ENCODE results near the gene P2RY1.

The P2RY1 gene

GRCh38 chr3:152834776-152835600 is at the start of gene P2RY1:
TSS of gene P2RY1 (plus strand) at chr3:152835131. CDS start at chr3:152835783, 652 bp downstream.
- DNase-seq (ENCODE audit: low spot score): peak; percentile 60

GRCh38 chr3:152786977-152787681 is 47.8 kb upstream of the P2RY1 start:
- DNase-seq (ENCODE audit: low spot score): no peak

DNA sequence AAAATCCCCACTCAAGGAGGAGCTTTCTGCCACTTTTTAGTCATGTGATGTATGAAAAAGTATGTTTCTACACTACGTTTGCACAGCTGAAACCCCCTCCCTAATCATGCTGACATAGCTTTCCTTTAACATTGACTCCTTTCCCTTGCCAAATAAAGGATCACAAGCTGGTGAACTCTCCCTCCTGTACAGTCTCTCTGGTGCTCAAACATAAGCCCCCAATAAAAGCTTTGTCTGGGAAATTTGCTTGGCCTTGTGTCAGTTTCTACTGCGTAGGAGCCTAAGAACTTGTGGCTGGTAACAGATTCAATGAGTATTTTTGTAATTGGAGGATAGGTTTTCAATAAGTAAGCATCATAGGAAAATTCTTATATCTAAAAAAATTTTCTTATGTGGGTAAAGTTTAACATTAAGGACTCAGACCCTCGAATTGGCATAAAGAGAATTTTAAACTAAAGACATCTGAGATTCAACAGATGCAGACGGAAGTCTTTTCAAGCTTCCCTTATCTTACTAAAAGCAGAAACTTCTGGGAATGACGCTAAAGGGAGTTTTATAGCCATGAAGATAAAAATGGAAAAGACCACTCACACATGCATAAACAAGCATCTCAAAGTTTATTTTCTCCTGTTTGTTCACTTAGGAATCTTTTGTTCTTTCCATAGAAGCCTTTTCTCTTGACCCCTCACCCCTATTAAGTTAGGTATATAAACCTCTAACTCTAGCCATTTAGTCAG is 44.1 kb upstream of the P2RY1 start:
- DNase-seq (ENCODE audit: low spot score): no peak

DNA sequence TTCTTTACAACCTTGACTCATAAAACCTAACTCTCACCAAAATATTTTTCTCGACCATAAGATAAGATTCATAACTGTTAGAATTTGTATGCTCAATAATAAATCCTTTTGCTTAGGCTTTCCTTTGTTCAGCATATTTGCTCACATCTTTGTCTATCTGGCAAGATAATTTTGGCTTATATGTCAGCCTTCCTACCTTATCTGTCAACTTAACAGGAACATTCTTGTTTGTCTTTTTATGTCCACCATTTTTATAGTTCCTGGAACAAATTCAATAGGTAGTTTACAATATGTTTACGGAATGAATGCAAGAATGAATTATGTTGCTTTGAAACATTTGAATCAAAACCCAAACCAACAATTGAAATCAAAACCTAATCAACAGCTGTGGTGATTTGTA is 41.0 kb upstream of the P2RY1 start:
- no peak for DNase-seq (ENCODE audit: low spot score)

DNA sequence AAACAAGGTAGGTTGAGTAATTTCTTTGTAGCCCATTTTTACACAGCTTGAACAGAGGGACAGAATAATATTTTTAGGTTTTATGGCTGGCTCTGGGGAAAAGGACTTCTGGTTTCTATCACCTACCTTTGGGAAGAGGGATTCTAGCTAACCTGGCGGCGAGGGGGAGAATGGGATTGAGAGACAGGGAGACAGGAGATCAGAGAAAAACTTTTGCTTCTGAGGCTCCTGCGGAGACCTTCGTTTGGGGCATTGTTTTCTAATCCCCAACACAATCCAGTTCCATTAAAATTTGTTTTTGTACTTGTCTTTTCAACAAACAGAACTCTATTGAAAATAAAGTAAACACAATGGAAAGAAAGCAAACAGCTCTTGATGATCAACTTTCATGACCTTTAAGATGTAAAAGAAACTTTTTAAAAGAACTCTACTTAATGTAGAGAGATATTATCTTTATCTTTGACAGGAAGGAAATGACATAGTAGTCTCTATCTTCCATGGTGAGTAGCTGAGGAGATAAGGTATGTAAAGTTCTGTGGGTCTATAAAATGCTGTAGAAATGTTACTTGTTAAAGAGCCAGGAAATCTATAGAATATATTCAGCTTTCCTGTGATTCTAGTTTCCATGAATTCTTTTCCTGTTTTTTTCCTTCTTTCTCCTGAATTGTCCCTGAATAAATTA is 37.0 kb upstream of the P2RY1 start:
- no peak for DNase-seq (ENCODE audit: low spot score)

DNA sequence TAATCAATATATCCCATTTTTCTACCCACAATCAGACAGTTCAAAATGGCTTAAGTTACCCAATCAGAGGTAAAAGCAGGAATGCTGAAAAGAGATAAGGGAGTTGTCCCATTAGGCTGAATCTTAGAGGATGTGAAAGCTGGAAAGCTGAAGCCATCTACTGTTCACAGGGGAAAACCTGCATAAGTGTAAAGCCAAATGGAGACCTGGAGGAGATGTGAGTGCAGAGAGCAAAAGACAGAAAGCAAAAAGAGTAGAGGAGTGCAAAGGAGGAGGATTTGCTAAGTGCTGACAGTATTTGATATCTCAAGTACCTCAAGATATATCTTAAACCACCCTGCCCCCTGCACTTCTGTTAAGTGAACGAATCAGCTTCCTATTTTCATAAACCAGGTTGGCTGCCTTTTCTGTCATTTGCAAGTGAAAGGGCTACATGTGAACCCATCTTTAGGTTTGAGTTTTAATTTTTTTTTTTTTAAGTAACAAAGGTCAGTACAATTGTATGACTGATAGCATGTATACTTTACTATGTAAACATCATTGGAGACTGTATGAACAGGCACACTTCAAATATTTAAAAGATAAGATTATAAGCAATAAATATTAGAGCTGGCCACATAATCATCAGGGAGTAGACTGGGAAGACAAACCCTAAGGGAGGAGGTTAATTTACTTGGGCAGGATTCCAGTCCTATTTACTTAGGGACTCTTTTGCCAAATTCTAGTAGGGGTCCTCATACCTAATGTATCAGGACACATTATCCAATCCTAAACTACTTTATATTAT is 22.8 kb upstream of the P2RY1 start:
- DNase-seq (ENCODE audit: low spot score): no peak

DNA sequence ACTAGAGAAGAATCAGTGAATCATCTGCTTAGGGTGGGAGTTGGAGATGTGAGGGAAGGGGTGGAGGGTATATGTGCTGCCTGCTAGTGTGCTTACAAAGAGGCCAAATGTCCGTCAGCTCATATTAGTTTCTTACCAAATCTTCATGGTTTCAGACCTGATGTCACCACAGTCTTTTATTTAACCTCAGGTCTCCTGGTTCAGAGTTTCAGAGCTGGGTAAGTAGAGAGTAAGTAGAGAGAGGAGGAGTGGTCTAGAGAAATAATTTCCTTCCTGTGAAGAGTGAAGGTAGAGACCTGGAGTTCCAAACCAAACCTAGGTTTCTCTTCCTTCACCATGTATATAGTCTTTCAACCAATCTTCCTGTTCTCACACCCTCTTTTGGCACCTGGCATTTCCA is 17.5 kb upstream of the P2RY1 start:
- DNase-seq (ENCODE audit: low spot score): no peak

DNA sequence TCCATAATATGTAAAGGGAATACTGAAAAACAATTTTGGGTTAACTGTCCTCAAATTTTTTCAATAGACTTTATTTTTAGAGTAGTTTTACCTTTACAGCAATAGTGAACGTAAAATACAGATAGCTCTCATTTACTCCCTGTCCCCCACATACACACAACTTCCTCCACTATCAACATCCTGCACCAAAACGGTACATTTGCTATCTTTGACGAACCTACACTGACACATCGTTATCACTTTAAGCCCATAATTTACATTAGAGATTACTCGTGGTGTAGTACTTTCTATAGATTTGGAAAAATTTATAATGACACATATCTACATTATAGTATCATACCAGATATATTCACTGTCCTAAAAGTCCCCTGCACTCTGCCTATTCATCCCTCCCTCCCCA is 16.9 kb upstream of the P2RY1 start:
- DNase-seq (ENCODE audit: low spot score): no peak

DNA sequence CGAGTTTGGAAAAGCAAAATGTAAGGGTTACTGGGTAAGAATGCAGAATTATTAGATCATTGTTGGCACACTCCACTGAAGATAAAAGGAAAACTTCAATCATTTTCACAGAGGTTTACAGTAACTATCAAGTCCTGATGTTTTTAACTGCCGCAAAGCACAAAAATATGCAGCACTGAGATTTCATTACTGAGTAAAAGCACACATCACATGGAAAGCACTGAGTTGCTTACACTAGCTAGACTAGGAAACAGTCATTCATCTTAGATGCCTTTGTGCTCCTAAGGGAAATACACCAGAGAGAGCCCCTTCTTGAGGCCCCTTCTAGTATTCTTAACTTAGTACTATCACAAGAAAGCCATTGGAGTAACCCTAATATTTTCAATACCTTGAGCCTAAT is 11.8 kb upstream of the P2RY1 start:
- no peak for DNase-seq (ENCODE audit: low spot score)

GRCh38 chr3:152823781-152824180 is 11.2 kb upstream of the P2RY1 start:
- DNase-seq (ENCODE audit: low spot score): no peak

GRCh38 chr3:152825566-152825965 is 9.4 kb upstream of the P2RY1 start:
- no peak for DNase-seq (ENCODE audit: low spot score)

DNA sequence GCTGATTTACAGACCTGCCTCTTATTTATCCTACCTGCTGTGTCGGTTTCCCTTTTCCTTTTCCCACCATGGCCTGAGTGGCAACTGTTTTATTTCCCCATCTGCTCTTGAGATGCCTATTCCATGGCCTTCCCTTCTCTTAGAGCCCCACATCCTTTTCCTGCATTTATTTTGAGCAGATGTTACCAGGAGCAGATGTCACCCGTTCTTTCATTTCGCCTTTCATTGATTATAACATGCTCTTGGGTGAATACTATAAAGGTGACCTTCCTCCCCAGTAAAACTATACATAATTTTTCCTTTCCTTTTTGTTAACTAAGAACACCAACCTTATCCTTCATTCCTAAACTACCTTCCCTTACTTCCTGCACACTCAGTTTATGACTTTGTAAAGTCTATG is 8.5 kb upstream of the P2RY1 start:
- no peak for DNase-seq (ENCODE audit: low spot score)

DNA sequence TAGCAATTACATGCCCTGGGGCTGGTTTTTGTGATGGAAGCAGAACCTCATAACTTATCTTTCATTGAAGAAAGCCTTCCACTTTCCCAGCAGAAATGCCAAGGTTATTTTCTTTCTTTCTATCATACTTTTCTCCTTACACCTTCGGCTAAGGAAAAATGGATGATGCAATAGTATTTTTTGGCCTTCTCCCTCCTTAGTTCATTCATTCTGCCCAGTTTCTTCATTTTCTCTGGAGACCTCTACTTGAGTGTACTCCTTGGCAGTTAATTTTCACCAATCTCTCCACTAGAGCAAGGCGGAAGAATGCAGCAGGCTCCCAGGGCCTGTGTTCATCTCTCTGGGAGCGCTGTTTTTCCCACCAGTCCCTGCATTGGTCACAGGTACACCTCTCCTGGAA is 7.6 kb upstream of the P2RY1 start:
- no peak for DNase-seq (ENCODE audit: low spot score)

GRCh38 chr3:152828075-152828840 is 6.7 kb upstream of the P2RY1 start:
- no peak for DNase-seq (ENCODE audit: low spot score)

- DNase-seq (ENCODE audit: low spot score): no peak
These were observed 4.7 kb upstream of the P2RY1 start for GRCh38 chr3:152830245-152830644.

DNA sequence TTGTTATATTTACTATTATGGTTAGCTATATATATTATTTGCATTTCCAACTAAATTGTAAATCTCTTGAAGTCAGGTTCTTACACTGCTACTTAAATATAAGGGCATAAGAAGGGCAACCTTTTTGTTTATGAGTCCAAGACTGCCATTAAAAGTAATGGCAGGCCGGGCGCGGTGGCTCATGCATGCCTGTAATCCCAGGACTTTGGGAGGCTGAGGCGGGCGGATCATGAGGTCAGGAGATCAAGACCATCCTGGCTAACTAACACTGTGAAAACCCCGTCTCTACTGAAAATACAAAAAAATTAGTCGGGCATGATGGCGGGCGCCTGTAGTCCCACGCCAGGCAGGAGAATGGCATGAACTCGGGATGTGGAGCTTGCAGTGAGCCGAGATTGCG is 2.9 kb upstream of the P2RY1 start:
- no peak for DNase-seq (ENCODE audit: low spot score)

DNA sequence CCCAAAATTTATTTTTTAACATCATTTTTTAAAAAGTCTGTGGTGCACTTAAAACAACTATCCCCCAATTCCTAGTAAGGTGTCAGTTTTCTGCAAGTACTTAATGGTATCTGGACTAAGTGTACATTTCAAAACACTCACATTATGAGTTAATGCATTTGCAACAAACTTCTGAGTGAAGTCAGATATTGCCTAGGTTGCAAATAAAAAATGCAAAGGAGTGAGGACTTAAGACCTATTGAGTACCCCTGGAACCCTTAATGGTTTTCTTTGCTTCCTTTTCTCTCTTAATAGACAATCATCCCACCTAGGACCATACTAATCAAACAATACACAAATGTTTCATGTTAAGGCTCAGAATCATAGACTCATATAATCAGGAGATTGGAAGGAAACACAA is 1.8 kb upstream of the P2RY1 start:
- no peak for DNase-seq (ENCODE audit: low spot score)

DNA sequence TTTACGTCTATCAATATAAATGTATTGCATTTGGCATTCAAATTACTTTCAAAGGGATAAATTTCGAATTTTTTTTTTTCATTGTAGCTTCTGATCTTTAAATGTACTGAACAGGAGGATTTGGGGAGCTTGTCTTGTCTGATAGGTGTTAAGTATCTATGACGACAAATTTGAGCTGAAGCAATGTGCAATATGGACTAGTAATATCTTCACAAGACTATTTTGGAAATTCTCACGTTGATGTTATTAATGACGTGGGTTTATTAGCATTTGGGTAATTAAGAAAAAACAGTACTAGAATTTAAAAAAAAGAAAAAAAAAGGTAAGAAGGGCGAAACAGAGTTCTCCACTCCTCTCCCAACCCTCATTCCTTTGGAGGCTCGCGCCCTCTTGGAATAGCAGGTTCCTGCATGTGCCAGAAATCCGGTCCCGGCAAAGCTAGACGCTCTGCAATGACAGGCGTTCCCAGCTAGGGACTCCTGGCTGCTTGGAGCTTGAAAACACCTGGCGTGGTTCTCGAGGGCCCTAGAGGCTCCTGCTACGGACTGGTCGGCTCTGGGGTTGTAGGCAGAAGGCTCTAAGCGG is 648 bp upstream of the P2RY1 start:
- DNase-seq (ENCODE audit: low spot score): no peak

DNA sequence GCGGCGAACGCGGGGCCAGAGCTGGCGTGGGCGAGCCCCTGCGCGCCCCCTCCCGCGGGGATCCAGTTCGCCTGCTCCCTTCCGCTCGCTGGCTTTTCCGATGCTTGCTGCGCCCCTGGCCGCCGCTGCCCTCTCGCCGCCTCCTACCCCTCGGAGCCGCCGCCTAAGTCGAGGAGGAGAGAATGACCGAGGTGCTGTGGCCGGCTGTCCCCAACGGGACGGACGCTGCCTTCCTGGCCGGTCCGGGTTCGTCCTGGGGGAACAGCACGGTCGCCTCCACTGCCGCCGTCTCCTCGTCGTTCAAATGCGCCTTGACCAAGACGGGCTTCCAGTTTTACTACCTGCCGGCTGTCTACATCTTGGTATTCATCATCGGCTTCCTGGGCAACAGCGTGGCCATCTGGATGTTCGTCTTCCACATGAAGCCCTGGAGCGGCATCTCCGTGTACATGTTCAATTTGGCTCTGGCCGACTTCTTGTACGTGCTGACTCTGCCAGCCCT is 721 bp downstream of the P2RY1 start:
- peak; percentile 16 for DNase-seq (ENCODE audit: low spot score)

- DNase-seq (ENCODE audit: low spot score): no peak
These were observed 1.3 kb downstream of the P2RY1 start for GRCh38 chr3:152836269-152836668.
